SH-SY5Y (cell line): Measurements from ENCODE around the gene BRD7.

Experiments used
- GATA2 ChIP-seq: IDR thresholded peaks from 2 replicates; pipeline ENCODE4 v1.6.1; 2011; ENCODE audit warnings: mild to moderate bottlenecking, low read depth, low read length
- GATA3 ChIP-seq: IDR thresholded peaks from 2 replicates; pipeline ENCODE4 v1.6.1; 2011; ENCODE audit warnings: low read depth, mild to moderate bottlenecking, low read length, moderate library complexity

- TF ChIP-seq GATA3 (no peak), GATA2 (no peak)
Measured at GRCh38 chr16:50303605-50304466, 65.0 kb downstream of the BRD7 start.
